Stimulated activated CD4-positive, alpha-beta T cell treated with anti-CD3 and anti-CD28 coated beads, TNF-alpha, amount 100 ng/mL, for 1 hour (primary cell): ENCODE results near the gene STARD7.

Source experiments
- DNase-seq, 3 donors: peaks; one replicate each; pipeline ENCODE4 v3.0.0-alpha.2; 2020; ENCODE audit warnings: low read depth in 3 of 3, low spot score in 1 of 3

Gene STARD7

GRCh38 chr2:96137321-96138178 lies 71.1 kb downstream of the STARD7 start:
- DNase-seq = no peak

- no peak for DNase-seq
Measured at GRCh38 chr2:96136129-96136720, 72.4 kb downstream of the STARD7 start.

GRCh38 chr2:96135621-96136020 lies 73.0 kb downstream of the STARD7 start:
- DNase-seq = no peak

- no peak for DNase-seq
Measured at GRCh38 chr2:96135171-96135570, 73.5 kb downstream of the STARD7 start.
